Esophagus muscularis mucosa (tissue), 3 donors: Measurements from ENCODE around the gene GPR137B.

Experiments used
- POLR2A ChIP-seq: fragments of 450-650 bp; IDR thresholded peaks from one replicate; pipeline ENCODE4 v1.6.1; 2017; ENCODE audit warnings: antibody characterized with exemption, moderate library complexity, mild to moderate bottlenecking, low read depth
- TF ChIP-seq, protein P1 (sequence below), 3 experiments: fragments of 200-600 bp in 2 of 3; fragments of 450-650 bp in 1 of 3; sonication (generic) in 2 of 3; IDR thresholded peaks; one replicate each; pipeline ENCODE4 v1.5.1; 2017 to 2019; ENCODE audit warnings: antibody characterized with exemption in 3 of 3, mild to moderate bottlenecking in 2 of 3, moderate library complexity in 1 of 3

DNA sequence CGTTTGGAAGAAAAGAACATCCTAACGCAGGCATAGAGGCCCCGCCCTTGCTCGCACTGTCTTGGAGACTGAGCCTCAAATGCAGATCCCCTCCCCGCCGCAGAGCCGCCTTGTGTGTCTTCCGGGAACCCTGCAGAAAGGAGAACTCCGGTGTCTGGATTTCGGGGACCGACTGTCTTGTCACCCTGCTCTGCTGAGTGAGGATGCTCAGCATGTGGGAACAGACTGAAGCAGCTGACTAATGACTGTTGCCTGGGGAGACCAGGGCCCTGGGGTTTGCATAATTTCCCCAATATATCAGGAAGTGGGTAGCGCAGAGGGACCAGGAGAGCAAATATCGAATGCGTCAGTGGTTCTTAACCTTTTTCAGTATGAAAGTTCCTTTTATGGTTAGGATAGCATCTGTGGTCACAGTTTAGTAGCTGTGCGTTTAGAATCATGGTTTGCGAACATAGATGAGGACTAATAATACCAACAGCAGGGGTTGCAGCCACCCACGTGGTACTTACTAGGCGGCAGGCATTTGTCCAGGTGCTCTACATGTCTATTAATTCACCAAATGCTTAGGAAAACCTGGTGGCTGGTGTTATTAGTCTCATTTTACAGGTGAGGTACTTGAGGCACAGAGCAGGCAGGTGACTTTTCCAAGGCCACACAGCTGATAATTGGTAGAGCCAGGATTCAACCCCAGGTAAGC, 14.3 kb downstream of the GPR137B start:
- TF ChIP-seq, protein P1, sequence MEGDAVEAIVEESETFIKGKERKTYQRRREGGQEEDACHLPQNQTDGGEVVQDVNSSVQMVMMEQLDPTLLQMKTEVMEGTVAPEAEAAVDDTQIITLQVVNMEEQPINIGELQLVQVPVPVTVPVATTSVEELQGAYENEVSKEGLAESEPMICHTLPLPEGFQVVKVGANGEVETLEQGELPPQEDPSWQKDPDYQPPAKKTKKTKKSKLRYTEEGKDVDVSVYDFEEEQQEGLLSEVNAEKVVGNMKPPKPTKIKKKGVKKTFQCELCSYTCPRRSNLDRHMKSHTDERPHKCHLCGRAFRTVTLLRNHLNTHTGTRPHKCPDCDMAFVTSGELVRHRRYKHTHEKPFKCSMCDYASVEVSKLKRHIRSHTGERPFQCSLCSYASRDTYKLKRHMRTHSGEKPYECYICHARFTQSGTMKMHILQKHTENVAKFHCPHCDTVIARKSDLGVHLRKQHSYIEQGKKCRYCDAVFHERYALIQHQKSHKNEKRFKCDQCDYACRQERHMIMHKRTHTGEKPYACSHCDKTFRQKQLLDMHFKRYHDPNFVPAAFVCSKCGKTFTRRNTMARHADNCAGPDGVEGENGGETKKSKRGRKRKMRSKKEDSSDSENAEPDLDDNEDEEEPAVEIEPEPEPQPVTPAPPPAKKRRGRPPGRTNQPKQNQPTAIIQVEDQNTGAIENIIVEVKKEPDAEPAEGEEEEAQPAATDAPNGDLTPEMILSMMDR (IDR thresholded peaks at IDR 0.05) = no peak
- TF ChIP-seq POLR2A = no peak
